HG03378 (cell line): ENCODE data around the gene CHD1.

Source experiments
- ATAC-seq: cut with Tn5 transposase; IDR thresholded peaks from one replicate; pipeline ENCODE4 v1.9.1; 2021; ENCODE audit warnings: mild to moderate bottlenecking, moderate library complexity; ENCODE audit not compliant: unreplicated experiment

Gene CHD1

DNA sequence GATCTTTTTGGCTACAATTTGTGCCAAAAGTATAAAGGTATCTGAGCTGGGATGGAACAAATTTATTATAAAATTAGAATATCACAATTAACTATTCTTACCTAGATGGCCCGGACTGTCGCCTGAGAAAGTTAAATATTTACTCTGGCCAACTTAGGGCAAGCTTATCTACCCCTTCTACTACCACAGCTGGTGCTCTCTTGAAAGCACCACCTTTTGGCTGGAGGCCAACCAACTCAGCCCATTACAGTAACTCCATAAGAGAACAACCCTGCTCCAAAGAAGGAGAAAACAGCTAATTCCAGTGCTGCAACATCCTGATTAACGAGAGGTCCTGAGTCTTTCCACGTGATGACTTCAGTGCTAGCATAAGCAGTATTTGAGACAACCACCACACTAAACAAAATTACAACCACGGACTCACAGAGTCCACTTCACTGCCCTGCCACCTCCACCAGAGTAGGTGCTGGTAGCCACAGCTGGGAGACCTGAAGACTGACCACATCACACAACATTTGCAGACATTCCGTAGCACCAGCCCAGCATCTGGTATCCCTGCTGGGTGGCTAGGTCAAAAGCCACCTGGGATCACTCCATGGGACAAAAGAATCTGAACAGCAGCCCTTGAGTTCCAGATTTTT is 112.1 kb downstream of the CHD1 start:
- ATAC-seq = no peak

DNA sequence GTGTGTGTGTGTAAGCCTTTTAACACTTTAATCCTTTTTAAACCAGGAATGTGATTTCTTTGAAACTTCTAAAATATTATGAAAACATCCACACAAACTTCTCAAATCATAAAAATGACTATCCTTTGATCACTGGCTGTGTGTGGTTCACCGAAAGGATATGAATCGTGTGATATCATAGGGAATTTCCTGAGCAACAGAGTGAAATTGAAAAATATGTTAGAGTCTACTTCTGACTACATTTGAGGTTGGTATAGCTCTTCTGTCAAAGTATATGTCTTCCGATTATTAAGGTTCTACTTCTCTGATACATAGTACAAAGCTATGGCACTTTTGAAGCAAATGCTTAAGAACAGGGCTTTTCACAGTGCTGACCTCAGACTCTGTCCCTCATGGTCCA is 115.1 kb downstream of the CHD1 start:
- ATAC-seq = peak; percentile 69

GRCh38 chr5:98810206-98810605 is 118.6 kb downstream of the CHD1 start:
- ATAC-seq = no peak

DNA sequence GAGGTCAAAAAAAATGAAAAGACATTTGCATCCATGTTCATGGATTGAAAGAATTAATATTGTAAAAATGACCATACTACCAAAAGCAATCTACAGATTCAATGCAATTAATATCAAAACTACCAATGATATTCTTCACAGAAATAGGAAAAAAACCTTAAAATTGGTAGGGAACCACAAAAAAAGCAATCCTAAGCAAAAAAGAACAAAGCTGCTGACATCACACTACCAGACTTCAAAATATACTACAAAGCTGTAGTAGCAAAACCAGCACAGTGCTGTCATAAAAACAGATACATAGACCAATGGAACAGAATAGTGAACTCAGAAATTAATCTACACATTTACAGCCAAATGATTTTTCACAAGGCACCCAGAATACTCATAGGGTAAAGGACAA is 121.0 kb downstream of the CHD1 start:
- ATAC-seq = no peak

DNA sequence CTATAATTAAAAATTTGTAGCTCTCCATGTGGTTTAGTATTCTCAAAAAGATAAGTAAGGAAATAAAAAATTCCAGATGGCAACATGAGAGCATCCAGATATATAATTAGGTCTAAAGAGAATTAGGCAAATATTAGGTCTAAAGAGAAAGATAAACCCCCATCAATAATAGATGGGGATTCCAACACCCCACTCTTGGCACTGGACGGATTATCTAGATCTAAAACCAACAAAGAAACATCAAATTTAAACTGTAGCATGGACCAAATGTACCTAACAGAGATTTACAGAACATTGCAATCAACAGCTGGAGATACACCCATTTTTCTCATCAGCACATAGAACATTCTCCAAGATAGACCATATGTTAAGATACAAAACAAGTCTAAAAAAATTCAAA is 123.7 kb downstream of the CHD1 start:
- ATAC-seq = no peak

GRCh38 chr5:98804066-98804465 is 124.7 kb downstream of the CHD1 start:
- ATAC-seq = no peak
